HG02759 (cell line): Measurements from ENCODE around the gene COL25A1.
"Not testable (repeated sequence)": the region's sequence is repeated elsewhere in the genome, so short reads cannot be mapped to it uniquely, and the experiment has no call there.

Source experiments
- ATAC-seq: cut with Tn5 transposase; IDR thresholded peaks from one replicate; pipeline ENCODE4 v1.9.1; 2021; ENCODE audit warnings: mild to moderate bottlenecking, moderate library complexity; ENCODE audit not compliant: unreplicated experiment

The COL25A1 gene

GRCh38 chr4:109020861-109021260 lies 281.6 kb downstream of the COL25A1 start:
- ATAC-seq: no peak

- no peak for ATAC-seq
Measured at GRCh38 chr4:109016200-109016599, 286.3 kb downstream of the COL25A1 start.

- no peak for ATAC-seq
Measured at GRCh38 chr4:109015413-109015810, 287.0 kb downstream of the COL25A1 start.

GRCh38 chr4:109014593-109015412 lies 287.7 kb downstream of the COL25A1 start:
- ATAC-seq: no peak

- no peak for ATAC-seq
Measured at GRCh38 chr4:109012286-109012880, 290.1 kb downstream of the COL25A1 start.

- ATAC-seq: no peak
Measured at GRCh38 chr4:109011241-109012026, 291.0 kb downstream of the COL25A1 start.

- no peak for ATAC-seq
Measured at GRCh38 chr4:109010521-109010920, 291.9 kb downstream of the COL25A1 start.

GRCh38 chr4:109009909-109010308 lies 292.5 kb downstream of the COL25A1 start:
- ATAC-seq: no peak

GRCh38 chr4:109007976-109008375 lies 294.5 kb downstream of the COL25A1 start:
- ATAC-seq: no peak

GRCh38 chr4:109005523-109005922 lies 296.9 kb downstream of the COL25A1 start:
- no peak for ATAC-seq

- ATAC-seq: no peak
Measured at GRCh38 chr4:109004418-109004817, 298.0 kb downstream of the COL25A1 start.

- no peak for ATAC-seq
Measured at GRCh38 chr4:109003964-109004363, 298.5 kb downstream of the COL25A1 start.

GRCh38 chr4:108991551-108992328 lies 310.7 kb downstream of the COL25A1 start:
- ATAC-seq: no peak

- no peak for ATAC-seq
Measured at GRCh38 chr4:108988464-108989195, 313.8 kb downstream of the COL25A1 start.

GRCh38 chr4:108984495-108984894 lies 318.0 kb downstream of the COL25A1 start:
- ATAC-seq: not testable (repeated sequence)

GRCh38 chr4:108982402-108983185 lies 319.9 kb downstream of the COL25A1 start:
- no peak for ATAC-seq

- no peak for ATAC-seq
Measured at GRCh38 chr4:108980455-108981239, 321.8 kb downstream of the COL25A1 start.

- ATAC-seq: no peak
Measured at GRCh38 chr4:108979759-108980158, 322.7 kb downstream of the COL25A1 start.

- ATAC-seq: no peak
Measured at GRCh38 chr4:108978066-108978465, 324.4 kb downstream of the COL25A1 start.
